ENCODE results near the gene SMARCA5.

GRCh38 chr4:143515905-143516304 lies 2.4 kb downstream of the SMARCA5 start:
- TF ChIP-seq, protein P1, sequence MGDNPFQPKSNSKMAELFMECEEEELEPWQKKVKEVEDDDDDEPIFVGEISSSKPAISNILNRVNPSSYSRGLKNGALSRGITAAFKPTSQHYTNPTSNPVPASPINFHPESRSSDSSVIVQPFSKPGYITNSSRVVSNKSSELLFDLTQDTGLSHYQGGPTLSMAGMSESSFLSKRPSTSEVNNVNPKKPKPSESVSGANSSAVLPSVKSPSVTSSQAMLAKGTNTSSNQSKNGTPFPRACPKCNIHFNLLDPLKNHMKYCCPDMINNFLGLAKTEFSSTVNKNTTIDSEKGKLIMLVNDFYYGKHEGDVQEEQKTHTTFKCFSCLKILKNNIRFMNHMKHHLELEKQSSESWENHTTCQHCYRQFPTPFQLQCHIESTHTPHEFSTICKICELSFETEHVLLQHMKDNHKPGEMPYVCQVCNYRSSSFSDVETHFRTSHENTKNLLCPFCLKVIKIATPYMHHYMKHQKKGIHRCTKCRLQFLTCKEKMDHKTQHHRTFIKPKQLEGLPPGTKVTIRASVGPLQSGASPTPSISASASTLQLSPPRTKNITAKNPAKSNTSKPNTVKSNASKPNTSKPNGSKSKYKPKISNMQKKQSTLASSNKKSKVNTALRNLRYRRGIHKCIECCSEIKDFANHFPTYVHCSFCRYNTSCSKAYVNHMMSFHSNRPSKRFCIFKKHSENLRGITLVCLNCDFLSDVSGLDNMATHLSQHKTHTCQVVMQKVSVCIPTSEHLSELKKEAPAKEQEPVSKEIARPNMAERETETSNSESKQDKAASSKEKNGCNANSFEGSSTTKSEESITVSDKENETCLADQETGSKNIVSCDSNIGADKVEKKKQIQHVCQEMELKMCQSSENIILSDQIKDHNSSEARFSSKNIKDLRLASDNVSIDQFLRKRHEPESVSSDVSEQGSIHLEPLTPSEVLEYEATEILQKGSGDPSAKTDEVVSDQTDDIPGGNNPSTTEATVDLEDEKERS (tag by site-specific recombination; IDR thresholded peaks at IDR 0.05) = no peak
- TF ChIP-seq ZFP3 (tag by site-specific recombination; IDR thresholded peaks at IDR 0.05; ENCODE audit: low read depth) (no peak), CTCF (tag by site-specific recombination; IDR thresholded peaks at IDR 0.05) (no peak), ZNF146 (tag by site-specific recombination; IDR thresholded peaks at IDR 0.05) (no peak), ZNF404 (tag by site-specific recombination; IDR thresholded peaks at IDR 0.05) (no peak), ZNF670 (tag by site-specific recombination; IDR thresholded peaks at IDR 0.05; ENCODE audit: low read depth) (no peak), ZSCAN30 (tag by site-specific recombination; IDR thresholded peaks at IDR 0.05) (no peak), ZNF639 (tag by site-specific recombination; IDR thresholded peaks at IDR 0.05) (no peak), ZNF114 (tag by site-specific recombination; IDR thresholded peaks at IDR 0.05) (no peak), ZBTB8A (tag by site-specific recombination; IDR thresholded peaks at IDR 0.05) (no peak)
- TF ChIP-seq, protein P2, sequence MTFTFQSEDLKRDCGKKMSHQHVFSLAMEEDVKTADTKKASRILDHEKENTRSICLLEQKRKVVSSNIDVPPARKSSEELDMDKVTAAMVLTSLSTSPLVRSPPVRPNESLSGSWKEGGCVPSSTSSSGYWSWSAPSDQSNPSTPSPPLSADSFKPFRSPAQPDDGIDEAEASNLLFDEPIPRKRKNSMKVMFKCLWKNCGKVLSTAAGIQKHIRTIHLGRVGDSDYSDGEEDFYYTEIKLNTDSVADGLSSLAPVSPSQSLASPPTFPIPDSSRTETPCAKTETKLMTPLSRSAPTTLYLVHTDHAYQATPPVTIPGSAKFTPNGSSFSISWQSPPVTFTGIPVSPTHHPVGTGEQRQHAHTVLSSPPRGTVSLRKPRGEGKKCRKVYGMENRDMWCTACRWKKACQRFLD (tag by site-specific recombination; IDR thresholded peaks at IDR 0.05) = no peak
- TF ChIP-seq, protein P3, sequence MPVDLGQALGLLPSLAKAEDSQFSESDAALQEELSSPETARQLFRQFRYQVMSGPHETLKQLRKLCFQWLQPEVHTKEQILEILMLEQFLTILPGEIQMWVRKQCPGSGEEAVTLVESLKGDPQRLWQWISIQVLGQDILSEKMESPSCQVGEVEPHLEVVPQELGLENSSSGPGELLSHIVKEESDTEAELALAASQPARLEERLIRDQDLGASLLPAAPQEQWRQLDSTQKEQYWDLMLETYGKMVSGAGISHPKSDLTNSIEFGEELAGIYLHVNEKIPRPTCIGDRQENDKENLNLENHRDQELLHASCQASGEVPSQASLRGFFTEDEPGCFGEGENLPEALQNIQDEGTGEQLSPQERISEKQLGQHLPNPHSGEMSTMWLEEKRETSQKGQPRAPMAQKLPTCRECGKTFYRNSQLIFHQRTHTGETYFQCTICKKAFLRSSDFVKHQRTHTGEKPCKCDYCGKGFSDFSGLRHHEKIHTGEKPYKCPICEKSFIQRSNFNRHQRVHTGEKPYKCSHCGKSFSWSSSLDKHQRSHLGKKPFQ (tag by site-specific recombination; IDR thresholded peaks at IDR 0.05) = no peak
